HG03521 (cell line): ENCODE data around the gene LRFN5.
"Not testable (repeated sequence)": the region's sequence is repeated elsewhere in the genome, so short reads cannot be mapped to it uniquely, and the experiment has no call there.

Source experiments
- ATAC-seq: cut with Tn5 transposase; IDR thresholded peaks from one replicate; pipeline ENCODE4 v1.9.1; 2021; ENCODE audit warnings: mild to moderate bottlenecking, moderate library complexity; ENCODE audit not compliant: unreplicated experiment

LRFN5 gene

DNA sequence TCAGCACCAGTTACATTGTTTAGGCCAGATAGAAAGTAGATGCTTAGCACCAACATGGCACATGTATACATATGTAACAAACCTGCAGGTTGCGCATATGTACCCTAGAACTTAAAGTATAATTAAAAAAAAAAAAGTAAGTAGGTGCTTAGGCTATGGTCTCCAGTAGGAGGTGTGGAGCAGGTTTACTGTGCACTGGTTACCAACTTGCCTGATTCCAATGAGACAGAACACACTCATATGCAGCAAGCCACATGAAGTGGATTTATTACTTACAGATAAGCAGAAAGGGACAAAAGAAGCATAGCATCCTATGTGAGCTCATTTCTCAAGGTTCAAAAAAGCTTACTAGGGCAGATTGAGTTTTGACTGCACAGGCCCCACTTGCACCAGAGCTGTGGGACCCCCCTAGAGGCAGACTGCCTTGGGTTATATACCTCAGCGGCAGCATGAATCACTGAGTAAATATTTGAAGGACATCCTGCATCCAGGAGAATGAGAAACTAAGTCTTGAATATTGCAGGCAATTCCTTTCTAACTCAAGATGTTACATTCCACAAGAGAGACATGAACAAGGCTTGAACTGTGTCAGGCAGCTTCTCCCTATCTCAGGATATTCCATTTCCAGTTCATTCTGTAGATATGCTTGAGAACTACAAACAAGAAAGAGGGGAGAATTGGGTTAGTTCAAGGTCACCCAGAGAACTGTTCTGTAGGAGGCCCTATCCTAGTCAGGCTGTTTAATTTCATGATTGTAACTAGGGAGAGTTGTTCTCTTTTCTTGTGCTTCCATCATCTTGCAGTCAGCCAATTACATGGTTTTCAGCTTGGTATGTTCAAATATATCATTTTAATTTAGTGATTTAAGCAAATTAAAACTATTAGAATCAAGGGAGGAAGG, 30.1 kb downstream of the LRFN5 start:
- no peak for ATAC-seq

DNA sequence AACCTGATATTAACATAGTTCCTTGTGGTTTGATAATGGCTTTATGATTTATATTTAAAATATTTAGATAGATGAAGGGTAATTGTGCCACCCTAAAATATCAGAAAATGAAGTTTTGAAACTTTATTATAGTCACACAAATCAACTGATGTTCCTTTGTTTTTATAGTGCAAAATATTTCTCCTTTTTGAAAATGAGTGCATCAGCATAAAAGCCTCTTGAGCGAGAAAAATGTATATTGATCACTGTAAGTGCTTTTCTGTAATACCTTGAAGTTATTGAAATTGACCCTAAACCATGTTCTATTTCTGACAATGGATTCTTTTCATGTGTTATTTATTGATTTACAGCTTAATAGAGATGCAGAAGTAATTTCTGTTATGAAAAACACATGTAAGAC, 35.0 kb downstream of the LRFN5 start:
- ATAC-seq, result no peak

DNA sequence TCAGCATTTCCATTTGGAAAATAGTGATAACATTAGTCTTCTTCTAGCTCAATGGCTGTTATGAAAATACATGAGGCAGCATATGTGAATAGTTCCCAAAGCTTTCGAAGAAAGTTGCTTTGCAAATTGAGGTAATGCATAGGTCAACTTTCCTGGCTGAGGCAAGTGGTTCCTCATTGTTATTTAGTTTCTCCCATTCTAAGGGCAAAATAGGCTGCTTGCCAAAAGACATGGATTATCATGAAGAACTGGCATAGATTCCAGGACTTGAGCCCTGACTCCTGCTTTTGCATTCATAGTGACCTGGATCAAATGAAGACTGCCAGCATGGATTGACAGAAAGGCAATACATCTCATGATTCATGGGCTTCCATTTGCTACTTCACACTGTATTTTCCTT, 35.7 kb downstream of the LRFN5 start:
- ATAC-seq, result no peak

DNA sequence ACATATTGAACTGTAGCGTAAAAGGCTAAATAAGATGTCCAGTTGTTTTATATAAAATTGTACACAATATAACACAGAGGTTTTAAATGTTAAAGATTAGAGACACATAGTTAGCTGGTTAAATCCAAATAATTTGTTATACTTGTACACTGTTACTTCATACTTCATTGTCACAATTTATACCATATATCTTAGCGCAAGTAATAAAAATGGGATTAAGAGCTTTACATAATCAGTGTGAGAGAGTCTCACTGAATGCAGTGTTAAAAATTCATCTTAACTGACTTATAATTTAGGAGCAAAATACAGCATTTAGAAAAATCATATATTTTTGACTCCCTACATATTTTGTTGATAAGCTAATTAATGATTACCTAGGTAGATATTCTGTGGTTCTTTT, 36.1 kb downstream of the LRFN5 start:
- no peak for ATAC-seq

DNA sequence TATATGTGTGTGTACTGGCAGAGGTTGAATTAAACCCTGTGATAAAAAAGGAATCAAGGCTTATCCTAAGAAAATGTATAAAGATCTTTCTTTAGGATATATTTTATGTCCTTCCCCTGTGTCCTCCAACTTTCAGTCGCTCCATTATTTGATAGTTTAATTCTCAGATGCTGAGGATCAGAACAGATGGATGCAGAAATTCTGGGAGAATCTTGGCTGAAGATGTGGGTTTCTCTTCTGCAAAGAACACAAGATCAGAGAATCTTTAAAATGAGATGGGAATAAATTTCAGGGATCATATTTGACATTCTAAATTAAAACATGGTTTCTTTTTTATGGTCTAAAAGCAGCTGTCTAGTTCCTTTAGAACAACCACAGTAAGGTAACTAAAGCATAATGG, 37.9 kb downstream of the LRFN5 start:
- no peak for ATAC-seq

DNA sequence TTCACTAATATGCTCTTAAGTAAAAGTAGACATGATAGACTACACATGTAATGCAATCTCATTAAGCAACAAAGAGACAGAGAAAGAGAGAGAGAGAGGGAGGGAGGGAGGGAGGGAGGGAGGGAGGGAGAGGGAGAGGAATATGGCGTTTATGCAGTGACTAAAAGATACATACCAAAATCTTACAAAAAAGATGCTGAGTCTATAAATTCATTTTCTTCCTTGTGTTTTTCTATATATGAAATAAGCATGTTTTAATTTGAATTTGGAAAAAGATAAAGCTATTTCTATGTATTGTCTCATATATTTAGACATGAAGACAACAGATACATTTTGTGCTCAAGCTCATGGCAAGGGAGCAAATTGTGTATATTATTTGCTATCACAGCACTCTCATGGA, 44.1 kb downstream of the LRFN5 start:
- no peak for ATAC-seq

DNA sequence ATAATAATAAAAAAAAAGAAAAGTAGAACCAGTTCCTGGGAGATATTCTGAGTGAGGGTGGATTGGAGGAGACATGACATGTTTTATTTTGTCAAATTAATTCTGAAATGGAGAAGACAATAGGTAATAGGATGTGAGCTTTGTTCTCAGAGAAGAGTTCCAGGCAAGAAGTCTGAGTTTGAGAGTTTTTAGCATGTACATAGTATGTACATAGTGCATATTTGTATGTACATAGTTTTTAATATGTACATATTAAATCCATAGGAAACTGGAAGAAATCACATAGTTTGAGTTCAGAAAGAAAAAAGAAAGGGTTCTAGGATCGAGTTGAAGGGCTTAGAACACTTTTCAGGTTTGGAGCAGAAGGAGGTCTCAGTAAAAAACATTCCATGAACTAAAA, 47.5 kb downstream of the LRFN5 start:
- ATAC-seq, result no peak

DNA sequence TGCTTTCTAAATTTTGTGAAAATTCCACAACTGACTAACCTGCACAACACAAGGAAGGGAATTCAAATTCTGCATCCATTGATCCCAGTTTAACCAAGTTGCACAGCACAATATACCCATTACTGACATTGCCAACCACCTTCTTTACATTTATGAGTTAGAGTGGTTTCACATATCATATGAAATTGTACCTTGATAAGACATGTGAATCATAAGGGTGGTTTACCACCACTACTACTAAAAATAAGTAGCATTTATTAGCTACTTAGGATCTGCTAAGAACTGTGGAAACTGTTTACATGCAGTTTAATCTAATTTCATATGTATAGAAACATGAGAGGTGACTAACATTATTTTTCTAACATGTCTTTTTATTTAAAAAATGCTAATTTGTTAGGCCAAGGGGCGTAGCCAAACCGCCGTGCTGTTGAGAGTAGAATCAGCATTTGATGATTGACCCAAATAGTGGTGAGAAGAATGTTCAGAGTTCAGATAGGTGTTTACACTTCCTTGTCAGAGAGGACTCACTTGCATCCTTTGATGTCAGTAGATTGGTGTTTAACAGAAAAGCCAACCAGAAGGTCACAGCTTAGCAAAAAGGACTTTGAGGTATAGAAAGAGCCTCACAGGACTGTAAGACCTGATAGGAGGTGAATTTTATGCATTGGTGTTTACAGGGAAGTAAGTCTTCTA, 56.2 kb downstream of the LRFN5 start:
- ATAC-seq, result no peak

DNA sequence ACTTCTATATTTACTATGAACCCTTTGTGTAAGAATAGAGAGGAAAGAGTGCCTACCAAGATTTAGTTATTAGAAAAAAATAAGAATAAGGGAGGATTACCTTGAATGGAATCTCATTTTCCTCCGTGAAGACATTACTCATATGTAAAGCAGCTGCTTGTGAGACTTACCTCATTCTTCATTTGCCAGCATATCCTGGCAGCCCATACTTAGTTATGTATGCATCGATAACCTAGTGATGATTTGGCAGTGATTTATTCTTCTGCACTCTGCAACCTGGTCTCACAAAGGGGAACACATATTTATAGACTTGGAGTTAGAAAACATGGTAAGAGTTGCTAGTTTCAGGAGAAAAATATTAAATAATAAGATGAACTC, 56.8 kb downstream of the LRFN5 start:
- ATAC-seq, result no peak

DNA sequence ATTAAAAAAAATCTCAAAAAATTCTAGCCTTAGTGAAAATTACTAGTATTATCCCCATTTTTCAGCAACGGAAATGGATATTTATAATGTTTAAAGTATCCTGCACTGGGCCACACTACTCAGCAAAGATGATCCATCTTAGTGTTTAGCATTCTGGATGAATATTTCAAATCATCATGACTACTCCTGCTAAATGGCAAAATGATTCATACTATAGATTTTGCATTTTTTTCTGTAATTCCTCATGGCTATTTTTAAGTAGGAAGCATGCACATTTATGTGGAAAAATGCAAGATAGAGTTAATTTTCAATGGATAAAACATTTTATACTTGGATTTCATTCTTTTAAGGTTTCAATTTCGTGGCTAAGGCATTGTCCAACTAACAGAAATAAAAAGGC, 59.6 kb downstream of the LRFN5 start:
- no peak for ATAC-seq

DNA sequence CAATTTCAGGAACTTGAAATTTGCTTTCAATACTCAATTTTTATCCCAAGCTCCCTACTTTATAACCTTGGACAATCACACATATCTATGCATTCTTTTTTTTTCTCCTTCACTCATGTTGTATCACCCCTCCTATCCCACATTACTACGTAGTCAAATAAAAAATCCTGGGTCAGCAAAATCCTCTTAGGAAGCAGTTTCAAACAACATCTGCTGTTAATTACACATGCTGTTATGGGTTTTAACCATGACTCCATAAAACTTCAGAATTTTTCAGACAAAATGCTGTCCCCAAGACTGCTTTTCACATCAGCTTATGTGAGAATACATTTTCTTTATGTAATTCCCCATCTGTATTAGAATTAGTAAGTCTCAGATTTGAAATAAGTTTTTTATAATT, 61.7 kb downstream of the LRFN5 start:
- no peak for ATAC-seq

DNA sequence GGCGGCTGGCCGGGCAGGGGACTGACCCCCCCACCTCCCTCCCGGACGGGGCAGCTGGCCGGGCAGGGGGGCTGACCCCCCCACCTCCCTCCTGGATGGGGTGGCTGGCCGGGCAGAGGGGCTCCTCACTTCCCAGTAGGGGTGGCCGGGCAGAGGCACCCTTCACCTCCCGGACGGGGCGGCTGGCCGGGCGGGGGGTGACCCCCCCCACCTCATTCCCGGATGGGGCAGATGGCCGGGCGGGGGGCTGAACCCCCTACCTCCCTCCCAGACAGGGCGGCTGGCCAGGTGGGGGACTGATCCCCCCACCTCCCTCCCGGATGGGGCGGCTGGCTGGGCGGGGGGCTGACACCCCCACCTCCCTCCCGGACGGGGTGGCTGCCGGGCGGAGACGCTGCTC, 66.9 kb downstream of the LRFN5 start:
- not testable (repeated sequence) for ATAC-seq

DNA sequence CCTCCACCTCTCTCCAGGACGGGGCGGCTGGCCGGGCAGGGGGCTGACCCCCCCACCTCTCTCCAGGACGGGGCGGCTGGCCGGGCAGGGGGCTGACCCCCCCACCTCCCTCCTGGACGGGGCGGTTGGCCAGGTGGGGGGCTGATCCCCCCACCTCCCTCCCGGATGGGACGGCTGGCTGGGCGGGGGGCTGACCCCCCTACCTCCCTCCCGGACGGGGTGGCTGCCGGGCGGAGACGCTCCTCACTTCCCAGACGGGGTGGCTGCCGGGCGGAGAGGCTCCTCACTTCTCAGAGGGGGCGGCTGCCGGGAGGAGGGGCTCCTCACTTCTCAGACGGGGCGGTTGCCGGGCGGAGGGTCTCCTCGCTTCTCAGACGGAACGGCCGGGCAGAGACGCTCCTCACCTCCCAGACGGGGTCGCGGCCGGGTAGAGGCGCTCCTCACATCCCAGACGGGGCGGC, 67.9 kb downstream of the LRFN5 start:
- not testable (repeated sequence) for ATAC-seq

DNA sequence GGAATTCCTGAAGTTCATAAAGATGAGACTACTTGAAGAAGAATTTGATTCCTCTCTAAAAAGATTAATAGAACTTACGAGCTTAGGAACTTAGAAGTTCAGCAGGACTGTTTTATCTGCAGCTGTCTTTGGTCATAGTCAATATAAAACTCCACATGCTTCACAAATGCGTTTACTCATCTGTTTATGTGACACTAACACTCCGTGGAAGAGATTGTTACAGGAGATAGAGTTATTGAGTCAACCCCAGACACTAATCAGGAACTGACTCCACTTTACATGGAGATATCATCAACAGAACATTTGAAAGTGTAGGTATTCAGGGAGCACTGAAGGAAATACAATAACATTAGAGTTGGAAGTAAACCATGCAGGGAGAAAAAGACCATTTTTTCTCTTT, 92.8 kb downstream of the LRFN5 start:
- ATAC-seq, result no peak

DNA sequence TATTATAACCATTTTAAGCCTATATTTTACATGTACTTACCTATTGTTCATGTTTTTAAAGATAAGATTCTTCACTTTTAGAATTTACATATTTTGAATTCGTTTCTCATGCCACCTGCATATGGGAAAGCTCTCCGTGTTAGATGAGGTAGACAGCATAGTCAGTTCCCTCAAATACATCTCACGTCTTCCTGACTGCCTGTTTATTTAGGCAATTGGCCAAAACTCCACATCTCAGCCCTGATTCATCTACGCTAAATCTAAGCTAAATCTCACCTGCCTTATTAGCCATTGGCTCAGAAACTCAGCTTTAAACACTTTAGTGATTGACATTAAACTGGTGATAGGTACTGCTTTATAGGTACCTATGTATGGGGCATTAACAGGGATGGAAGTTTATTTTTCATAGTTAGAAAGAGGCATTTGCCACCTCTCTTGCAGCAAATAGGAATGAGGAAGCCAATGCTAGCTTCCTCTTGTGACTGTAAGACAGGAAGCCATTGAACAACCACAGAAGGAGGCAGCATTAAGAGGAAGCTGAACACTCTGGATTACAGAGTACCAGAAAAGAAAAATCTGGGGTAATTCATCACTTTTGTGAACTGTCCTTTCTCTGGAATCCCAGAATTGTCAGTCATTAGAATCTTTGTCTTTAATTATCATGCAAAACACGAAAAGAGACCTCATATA, 111.9 kb downstream of the LRFN5 start:
- no peak for ATAC-seq

DNA sequence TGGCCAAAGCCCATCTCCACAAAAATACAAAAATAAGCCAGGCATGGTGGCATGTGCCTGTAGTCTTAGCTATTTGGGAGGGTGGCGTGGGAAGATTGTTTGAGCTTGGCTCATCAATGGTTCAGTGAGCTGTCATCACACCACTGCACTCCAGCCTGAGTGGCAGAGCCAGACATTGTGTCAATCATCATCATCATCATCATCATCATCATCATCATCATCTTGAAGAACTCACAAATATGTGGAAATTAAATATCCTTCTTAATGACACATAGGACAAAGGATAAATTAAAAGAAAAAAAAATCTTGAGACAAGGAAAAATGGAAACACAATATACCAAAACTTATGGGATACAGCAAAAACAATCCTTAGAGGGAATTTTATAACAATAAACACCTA, 132.5 kb downstream of the LRFN5 start:
- no peak for ATAC-seq

DNA sequence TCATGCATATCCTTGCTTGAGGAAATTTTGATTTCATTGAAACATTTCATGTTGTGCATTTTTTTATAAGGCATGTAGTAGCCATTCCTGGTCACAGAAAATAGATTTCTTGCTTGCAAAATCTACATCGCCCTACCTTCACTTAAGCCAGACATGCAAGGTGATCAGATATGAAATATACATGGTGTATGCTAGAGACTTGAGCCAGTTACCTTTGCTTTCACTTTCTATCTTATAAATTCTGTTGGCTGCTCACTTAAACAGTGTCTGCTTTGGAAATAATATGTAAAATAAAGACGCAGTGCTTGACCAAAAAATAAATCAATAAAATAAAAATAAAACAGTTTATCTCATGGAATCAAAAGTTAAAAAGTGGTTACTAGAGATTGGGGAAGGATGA, 136.5 kb downstream of the LRFN5 start:
- ATAC-seq, result no peak

DNA sequence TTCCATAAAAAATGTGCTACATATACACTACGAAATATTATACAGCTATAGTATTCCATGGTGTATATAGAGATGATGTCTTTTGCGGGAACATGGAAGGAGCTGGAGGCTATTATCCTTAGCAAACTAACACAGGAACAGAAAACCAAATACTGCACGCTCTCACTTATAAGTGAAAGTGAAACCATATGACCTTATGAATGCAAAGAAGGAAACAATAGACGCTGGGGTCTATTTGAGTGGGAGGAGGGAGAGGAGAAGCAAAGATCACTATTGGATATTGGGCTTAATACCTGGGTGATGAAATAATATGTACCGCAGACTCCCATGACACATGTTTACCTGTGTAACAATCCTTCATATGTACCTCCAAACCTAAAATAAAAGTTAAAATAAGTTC, 142.8 kb downstream of the LRFN5 start:
- ATAC-seq, result peak; percentile 62

DNA sequence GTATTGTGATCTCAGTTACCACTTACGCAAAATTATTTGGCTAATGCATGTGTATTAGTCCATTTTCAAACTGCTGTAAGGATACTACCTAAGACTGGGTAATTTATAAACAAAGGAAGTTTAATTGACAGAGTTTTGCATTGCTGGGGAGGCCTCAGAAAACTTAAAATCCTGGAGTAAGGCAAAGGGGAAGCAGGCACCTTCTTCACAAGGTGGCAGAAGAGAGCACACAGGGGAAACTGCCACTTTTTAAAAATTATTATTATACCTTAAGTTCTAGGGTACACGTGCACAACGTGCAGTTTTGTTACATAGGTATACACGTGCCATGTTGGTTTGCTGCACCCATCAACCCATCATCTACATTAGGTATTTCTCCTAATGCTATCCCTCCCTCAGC, 143.9 kb downstream of the LRFN5 start:
- not testable (repeated sequence) for ATAC-seq

DNA sequence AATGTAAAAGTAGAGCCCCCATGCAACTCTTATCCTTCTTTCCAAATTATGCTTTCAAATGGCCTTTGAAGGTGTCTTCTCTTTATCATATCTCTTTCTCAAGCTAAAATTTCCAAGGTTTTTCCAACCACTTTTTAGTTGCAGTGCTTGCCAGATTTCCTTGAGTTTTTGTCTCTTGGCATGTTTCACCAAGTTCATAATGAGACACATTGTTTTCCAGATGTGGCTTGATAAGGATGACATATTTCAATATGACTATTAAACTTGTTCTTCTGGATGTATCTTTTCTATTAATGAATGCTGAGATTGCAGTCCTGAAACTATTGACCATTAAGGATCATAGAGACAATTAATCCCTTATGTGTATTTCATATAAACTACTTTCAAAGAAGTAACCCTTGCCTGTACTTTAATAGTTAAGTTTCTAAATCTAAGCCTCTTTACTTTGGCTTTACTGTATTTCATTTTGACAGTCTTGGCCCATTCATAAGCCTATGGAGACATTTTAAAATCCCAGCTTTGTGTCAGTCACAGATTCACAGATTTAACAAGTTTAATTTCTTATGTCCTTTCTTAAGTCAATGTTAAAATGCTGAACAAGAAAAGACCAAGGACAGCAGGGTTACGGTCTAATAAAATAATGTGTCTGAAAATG, 151.5 kb downstream of the LRFN5 start:
- no peak for ATAC-seq

DNA sequence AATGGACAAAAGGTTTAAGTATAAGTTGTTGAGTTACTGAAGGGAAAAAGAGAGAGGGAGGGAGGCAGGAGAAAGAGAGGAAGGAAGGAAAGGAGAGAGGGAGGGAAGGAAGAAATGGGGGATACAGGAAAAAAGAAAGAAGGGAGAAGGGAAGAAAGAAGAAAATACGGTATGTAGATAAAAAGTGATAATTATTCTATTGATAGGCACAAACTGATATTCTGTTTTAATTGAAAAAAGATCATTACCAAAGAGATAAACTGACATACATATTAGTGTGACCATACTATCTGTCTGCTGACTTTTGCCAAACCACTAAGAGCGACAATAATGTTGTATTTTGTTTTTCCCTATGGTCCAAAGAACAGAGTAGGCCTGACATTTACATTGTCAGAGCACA, 154.5 kb downstream of the LRFN5 start:
- no peak for ATAC-seq
